NCI-H1436 (cell line): ENCODE data around the gene FABP3.
A peak's percentile ranks its signal among the peaks of the same experiment; 100 is the strongest.

Source experiments
- DNase-seq: peaks from one replicate; lab custom pipeline; 2025; lab: John Stamatoyannopoulos, UW

FABP3 gene

DNA sequence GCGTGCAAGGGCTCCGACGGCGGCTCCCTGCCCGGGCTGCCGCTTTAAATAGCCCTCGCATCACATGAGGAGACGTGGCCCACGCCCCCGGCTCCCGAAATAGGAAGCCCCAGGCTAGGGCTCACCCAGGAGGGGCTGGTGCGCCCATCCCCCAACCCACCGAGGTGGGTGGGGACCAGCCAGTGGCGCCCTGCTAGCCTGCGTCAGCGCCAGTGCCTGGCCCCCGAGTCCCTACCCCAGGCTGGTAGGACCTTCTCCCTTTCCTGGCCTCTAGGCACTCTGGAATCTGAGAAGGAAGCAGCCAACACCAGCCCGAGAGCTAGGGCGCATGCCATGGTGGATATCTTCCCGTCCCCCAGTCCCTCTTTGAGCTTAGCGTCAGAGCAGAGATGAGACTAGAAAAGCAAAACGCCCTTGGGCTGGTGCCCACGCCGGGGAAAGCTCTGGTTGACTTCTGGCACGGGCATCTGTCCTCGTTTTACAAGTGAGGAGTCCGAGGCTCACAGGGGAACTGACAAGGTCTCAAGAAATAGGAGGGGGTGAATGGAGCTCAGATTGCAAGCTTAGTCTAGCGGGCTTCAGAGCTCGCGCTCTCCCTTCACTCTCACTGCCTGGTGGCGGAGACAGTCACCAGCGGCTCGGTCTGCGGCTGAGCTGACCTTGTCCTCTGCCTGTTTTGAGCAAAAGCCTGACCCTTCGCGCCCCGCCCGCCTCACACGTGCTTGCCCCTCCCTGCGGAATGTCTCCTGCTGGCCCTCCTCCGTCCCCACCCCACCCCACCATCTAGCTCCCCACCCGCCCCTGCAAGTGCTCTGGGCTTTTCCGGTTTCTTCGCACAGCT is at the start of gene FABP3:
TSS of gene FABP3 (minus strand) at position 21 of the 841 bp plus-strand sequence. CDS start 62 bp downstream, outside the sequence.
- DNase-seq: no peak

DNA sequence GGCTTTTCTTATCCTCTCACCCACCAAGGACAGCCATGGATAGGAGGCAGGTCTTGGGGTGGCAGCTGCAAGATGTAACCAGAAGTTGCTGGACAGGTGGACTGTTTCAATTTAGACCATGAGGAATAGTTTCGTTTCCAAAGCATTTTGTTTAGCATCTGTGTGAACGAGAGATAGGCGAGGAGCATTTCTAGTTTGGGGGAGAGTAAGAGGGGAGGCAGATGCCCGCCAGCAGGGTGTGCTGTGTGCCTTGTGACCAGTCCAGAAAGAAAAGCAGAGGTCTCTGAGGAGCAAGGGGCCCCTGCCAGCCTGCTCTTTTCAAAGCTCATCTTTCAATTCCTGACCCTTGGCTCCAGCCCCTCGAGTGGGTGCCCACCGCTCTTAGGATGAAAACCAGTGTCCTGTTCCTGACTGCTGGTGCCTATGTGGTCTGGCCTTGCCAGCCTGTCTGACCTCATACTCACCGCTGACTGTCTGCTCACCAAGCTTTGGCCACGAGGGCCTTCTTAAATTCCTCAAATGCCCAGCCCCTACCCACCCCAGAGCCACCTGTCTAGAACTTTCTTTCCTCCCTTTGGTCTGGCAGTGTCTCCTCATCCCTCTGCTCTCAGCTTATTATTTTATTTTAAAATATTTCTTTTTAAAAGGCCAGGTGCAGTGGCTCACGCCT is 48.6 kb upstream of the FABP3 start:
- no peak for DNase-seq

DNA sequence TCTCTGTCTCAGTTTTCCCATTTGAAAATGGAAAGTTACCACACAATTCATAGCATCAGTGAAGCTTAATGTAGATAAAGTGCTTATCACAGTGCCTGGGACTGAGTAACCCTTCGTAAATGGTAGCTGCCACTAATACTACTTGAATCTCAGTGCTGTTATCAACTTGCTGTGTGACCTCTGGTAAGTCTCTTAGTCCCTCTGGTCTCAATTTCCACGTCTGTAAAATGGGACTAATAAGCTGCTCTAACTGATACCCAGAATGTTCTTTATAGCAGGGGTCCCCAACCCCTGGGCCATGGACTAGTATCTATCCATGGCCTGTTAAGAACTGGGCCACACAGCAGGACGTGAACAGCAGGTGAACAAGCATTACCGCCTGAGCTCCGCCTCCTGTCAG is 47.8 kb upstream of the FABP3 start:
- no peak for DNase-seq

DNA sequence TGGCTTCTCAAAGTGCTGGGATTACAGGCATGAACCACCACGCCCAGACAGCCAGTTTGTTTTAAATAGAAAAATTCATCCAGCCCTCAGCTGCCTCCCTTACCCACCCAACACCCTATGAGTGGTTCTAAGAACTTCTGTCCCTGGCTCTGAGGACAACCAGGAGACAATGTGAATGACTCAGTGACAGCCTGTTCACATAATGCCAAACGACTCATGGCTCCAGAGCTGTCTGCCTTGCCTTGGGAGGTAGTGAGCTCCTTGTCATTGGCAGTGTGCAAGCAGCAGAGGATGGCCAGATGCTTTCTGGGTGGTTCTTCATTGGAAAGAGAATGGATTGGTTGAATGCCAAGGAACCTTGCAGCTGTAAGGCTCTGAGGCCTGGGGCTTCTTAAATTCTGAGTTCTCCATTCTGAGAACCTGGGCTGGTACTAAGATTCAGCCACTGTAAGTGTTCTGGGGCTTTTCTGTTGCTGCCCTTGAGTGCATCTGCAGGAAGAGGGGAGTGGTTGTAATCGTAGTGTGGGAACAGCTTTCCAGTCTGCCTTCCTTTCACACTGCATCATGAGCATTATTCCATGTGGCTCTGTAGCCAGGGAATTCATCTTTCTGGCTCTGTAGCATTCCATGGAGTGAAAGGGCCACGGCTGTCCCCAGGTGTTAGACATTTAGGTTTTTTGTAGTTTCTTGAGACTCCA is 45.9 kb upstream of the FABP3 start:
- DNase-seq: no peak

DNA sequence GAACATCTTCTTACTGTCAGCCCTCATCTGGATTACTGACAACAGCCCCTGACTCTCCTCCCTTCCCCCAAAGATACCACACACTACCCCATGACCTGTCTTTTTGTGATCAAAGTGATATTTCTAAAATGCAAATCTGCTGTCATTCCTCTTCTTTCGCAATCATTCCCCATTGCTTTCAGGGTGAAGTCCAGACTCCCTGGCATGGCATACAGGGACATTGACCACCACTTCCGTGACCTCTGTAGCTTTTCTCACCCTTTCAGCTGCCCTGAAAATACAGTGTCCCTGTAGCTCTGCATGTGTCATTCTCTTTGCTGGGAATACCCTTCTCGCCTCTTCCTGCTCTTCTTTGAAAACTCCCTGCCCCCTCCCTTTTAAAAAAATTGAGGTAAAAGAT is 44.3 kb upstream of the FABP3 start:
- no peak for DNase-seq

DNA sequence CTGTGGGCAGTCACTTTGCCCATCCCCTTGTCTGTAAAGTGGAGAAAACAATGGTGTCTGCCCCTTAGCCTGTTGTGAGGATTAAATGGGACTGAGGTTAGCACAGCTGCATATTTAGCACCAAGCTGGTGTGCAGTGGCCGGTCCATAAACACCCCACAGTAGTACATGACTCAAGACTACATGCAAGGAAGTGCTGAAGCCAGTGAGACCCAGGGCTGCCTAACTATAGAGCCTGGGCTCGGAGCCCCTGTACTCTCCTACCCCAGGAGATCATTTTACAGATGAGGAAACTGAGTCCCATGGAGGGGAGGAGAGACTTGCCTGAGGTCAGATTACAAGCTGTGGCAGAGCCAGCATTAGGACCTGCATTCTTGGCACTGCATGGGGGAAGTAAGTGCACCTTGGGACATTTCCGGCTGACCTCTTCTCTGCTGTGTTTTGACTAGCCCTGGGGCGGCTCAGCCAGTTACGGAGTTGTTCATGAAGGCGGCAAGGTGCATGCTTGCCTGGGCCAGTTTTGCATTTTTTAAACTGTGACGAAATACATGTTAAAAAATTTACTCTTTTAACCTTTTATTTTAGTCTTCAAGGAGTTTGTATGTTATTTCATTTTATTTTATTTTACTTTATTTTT is 43.3 kb upstream of the FABP3 start:
- no peak for DNase-seq

DNA sequence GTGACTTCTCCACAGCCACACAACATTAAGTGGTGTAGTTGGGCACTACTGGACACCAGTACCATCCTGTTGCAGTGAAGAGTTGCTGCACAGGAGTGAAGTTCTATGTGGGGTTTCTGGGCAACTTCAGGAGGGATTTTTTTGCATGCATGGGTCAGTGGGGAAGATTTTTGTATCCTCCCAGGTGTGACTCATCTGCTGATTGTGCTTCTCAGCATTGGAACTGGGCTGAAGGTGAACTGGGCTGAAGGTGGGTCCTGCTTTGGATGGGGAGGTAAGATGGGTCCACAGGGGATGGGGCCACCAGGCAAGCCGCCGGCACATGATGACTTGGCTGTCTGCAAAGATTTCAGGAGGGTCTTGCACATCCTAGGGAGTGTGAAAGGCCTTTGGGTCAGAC is 42.8 kb upstream of the FABP3 start:
- DNase-seq: no peak

DNA sequence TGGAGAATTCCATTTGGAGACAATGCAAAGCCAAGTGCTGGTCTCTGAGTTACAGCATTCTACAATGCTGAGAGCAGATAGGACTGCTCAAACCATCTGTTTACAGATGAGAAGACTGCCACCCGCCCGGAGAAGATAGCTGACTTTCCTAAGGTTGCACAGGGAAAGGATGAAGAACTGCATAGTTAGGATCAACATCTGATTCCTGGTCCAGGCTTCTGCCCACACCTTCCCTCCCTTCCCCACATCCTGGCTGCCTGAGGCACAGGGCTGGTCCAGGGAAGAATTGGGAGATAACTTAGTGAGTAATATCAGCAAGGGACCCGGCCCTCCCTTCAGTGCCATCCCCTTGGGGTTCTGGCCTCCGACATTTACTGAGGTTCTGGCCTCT is 42.1 kb upstream of the FABP3 start:
- no peak for DNase-seq

DNA sequence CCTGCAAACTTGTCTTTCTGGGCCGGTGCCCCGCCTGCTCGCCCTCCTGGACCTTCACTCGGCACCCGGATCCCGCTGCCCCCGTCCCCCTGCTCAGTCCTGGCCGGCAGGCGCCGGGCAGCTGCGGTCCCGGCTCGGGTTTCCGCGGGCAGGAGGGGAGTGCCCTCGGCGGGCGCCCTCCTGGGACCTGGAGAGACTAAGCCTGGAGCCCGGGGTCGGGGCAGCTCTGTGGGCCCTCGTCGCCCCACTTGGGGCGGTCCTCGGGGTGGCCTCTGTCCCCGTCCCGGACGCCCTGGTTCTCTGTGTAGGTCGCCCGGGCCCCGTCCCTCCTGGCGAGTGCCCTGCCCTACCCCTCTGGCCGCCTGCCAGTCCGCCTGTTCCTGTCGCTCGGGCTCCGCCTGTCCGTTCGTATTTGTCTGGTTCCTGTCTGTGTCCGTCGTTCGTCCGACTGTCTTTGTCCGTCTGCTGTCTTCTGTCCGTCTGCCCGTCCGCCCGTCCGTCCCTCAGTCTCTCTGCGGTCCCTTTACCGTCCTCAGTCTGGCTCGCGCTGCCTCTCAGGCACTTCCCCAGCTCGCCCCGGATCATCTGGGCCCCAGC is 40.6 kb upstream of the FABP3 start:
- no peak for DNase-seq

DNA sequence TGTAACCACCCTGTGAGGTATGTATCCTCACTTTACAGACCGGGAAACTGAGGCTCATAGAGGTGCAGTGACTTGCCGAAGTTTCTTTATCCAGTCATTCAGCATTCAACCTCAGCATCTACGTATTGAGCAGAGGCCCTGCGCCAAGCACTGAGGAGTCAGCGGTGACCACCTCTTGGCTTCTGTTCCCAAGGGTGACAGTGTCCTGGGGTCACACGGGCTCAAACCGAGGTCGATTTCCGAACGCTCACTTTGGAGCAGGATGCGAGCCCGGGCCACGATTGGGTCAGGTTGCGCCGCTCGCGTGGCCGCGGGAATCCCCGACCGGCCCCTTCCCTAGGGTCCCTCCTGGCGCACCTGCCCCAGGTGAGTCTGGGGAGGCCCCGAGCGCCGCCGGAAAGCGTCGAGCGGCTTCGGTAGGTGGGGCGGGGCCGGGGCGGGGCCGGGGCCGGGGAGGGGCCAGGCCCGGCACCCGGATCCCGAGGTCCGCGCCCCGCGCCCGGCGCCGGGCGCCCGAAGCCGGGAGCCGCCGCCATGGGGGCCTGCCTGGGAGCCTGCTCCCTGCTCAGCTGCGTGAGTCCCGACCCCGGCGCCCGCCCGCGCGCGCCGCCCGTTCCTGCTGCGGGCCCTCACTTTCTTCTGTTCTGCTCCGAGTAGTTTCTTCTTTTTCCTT is 40.0 kb upstream of the FABP3 start, which contains the start of gene SERINC2:
TSS of gene SERINC2 (plus strand) at position 482 of the 673 bp plus-strand sequence. CDS start at position 535, 53 bp downstream.
- peak; percentile 43 for DNase-seq

DNA sequence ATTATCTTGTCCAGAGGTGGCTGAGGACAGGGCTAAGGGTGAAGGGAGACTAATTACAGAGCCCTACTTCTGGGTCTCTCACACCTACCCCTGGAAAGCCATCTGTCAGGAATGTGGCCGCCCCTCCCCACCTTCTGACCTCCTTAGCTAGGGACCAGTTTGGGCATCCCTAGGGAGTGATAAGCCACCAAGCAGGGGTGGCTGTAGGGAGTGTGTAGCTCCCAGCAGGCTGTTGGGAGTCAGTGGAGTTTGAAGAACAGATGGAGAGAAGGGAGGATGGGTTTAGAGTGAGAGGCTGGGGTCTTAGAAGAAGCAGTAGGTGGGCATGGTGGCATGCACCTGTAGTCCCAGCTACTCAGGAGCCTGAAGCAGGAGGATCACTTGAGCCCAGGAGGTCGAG is 39.3 kb upstream of the FABP3 start:
- no peak for DNase-seq

DNA sequence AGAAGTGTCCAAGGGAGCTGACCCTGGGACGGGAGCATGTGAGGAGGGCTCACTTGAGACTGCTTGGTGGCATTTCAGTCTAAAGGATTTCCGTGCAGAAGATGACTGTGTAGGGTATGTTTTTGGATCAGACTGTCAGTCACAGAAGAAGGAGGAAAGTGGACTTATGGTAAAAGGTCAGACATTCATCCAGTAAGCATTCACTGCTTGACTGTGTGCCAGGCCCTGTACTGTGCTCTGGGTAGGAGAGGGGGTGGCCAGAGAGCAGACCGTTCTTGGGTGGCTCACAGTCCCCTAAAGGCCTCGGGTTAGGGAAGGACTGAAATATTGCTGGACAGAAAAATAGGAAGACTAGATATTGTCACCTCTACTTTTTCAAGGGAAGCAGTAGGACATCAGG is 38.0 kb upstream of the FABP3 start:
- DNase-seq: no peak

DNA sequence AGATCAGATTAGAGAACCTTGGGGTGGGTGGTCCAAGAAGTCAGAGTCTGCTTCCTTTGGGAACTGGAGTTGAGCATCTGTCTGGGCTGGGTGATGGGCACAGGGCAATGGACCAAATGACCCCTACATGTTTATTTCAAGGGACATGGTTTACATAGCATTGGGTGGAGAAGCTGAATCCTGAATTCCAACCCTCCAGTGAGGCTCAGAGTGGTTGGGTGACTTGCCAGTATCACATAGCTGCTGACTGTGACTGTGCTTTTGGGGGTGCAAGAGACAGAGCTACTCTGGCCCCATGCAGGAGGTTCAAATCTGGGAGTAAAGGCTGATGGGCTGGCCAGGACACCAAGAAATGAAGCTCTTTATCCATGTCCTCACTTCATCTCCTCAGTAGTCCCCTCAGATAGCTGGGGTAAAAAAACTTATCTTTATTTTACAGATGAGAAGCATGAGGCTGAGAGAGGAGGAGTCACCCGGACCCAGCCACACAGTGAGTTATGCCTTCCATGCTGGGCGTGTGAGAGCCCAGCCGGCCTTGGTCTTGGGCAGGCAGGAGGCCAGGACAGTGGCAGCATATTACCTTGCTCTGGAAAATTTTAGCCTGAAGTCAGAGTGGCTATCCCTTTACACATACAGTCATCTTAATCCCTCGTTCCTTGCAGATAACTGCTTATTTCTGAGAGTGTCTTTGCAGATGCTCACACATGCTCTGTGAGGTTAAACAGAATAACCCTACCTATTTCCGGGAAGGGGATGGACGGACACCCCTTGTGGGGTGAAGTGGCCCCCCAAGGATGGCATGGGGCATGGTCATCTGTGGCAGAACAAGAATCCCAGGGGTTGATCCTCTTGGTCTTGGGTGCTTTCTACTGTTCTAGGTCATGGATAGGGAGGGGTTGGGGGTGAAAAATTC is 37.3 kb upstream of the FABP3 start:
- no peak for DNase-seq

DNA sequence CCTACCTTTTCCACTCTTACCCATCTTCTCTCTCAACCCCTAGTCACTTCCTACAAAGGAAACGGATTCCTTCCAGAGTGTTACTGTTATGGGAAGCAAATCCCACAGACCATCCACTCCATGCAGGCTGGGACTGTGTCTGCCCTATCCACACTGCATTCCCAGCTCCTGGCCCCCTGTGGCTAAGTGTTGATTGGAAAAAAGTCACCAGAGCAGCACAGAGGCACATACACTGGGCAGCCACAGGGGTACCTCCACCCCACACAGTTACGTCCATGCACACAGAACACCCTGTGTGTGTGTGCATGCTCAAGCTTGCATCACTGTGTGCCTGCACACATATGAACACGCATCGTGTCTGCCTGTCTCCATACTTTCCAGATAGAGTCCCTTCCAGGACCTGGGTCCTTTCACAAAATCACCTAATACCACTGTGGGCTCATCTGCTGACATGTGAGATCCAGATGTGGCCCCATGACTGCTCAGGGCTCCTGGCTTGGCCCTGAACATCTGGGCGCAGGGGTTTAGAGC is 36.0 kb upstream of the FABP3 start:
- no peak for DNase-seq

DNA sequence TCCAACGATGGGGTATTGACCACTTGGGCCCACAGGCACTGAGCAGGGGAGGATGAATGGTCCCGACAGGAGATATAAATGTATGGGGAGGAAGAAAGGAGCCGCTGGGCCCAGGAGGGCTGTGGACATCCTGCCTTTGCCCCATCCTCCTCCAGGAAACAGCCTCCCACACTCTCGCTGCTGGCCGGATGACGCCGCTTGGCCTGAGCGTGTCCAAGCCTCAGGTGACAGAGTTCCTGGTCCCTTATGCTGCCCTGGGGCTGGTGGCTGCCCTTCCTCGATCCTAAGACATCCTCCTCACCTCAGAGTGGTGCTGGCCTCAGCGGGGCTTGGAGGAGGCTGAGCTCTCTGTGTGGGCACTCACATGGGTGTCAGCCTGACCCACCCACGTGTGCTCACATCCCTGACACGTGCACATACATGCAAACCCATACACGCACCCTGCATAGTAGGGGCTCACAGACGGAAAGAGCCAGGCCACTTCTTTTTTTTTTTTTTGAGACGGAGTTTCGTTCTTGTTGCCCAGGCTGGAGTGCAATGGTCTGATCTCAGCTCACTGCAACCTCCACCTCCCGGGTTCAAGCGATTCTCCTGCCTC is 34.3 kb upstream of the FABP3 start:
- no peak for DNase-seq

DNA sequence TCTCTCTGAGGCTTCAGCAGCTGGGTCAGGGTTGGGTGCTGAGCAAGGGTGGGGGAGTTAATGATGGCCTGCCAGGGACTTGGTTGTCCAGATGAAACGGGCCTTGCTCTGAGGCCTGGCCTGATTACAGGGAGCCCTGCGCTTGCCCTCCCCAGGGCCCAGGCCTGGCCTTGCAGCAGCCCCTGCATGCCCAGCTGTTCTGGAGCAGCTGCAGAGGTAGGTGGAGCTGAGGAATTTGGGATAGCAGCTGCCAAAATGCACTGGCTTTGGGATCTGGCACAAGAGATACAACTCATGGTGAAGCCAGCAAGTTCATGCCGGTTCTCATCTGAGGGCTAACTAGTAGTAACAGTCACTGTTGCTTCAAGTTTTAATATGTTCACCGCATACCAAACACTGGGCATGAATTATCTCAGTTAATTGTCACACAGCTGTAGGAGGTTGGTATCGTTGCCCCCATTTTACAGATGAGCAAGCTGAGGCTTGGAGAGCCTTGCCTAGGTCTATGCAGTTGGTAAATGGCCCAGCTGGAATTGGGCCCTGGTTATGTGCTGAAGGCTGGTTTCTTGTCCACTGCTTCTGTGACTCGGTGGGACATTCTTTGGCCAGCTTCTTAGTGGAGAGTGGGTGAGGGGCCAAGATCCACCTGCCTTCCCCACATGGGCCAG is 32.8 kb upstream of the FABP3 start:
- no peak for DNase-seq

DNA sequence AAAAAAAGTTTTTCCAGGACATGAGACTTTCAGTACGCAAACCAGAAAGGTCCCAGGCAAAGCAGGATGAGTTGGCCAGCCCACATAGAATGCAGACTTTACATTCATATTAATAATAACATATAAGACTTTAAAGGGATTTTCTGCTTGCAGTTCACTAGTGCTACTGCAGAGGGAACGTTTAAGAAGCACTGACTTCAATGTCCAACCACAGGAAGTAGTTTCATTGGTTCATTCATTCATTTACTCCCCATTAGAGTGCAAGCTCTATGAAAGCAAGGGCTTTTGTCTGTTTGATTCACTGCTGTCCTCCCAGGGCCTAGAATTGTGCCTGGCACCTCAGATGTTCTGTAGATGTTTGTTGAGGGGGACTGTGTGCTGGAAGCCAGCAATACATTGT is 28.4 kb upstream of the FABP3 start:
- DNase-seq: no peak

DNA sequence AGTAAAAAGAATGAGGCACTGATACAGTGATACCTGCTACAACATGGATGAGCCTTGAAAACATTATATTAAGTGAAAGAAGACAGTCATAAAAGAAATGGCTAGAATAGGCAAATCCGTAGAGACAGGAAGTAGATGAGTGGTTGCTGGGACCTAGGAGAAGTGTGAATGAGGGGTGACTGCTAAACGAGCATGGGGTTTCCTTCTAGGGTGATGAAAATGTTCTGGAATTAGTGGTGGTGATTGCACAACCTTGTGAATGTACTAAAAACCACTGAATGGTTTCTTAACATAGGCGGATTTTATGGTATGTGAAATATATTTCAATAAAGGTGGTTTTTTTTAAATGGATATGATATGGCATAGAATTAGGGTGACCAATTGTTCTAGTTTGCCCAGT is 27.5 kb upstream of the FABP3 start:
- no peak for DNase-seq

DNA sequence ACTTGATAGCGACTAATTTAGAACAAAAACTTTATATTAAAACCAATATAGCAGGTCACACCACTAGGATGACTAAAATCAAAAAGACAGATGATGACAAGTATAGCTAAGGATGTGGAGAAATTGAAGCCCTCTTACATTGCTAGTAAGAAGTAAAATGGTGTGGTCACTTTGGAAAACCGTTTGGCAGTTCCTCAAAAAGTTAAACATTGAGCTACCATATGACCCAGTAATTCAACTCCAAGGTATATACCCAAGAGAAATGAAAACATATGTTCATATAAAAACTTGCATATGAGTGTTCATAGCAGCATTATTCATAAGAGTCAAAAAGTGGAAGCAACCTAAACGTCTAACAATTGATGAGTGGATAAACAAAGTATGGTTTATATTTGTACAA is 27.1 kb upstream of the FABP3 start:
- DNase-seq: no peak
